HepG2 (cell line): ENCODE data around the gene KLRD1. TPM values are rescaled to one million over a fixed set of nuclear protein-coding genes. Genes with fewer than 3 reads are reported as not detected.

Source experiments
- HNRNPH1 ChIP-seq: fragments of 200-400 bp; formaldehyde crosslinking; optimal IDR thresholded peaks from 2 replicates; pipeline ENCODE3; 2017; ENCODE audit warnings: mild to moderate bottlenecking, low read depth, low read length
- NCOA2 ChIP-seq: sonication (generic); formaldehyde crosslinking; IDR thresholded peaks from 2 replicates; pipeline ENCODE4 v1.8.0; 2022; ENCODE audit warnings: inconsistent platforms
- NR2C2 ChIP-seq: sonication (generic); formaldehyde crosslinking; IDR thresholded peaks from 2 replicates; pipeline ENCODE4 v1.4.0; 2020; ENCODE audit warnings: missing genetic modification reagents, mild to moderate bottlenecking, moderate library complexity, borderline replicate concordance
- PITX1 ChIP-seq: sonication (generic); formaldehyde crosslinking; IDR thresholded peaks from 2 replicates; pipeline ENCODE4 v1.5.1; 2020; ENCODE audit warnings: mild to moderate bottlenecking, missing genetic modification reagents
- RARG ChIP-seq: sonication (generic); formaldehyde crosslinking; IDR thresholded peaks from 2 replicates; pipeline ENCODE4 v1.4.0; 2020; ENCODE audit warnings: low read depth, mild to moderate bottlenecking, missing genetic modification reagents
- SATB2 ChIP-seq: sonication (generic); formaldehyde crosslinking; IDR thresholded peaks from 2 replicates; pipeline ENCODE4 v1.5.0; 2020; ENCODE audit warnings: missing genetic modification reagents
- SRY ChIP-seq: sonication (generic); formaldehyde crosslinking; IDR thresholded peaks from 2 replicates; pipeline ENCODE4 v1.8.0; 2022; ENCODE audit warnings: mild to moderate bottlenecking, missing genetic modification reagents
- TARDBP ChIP-seq: sonication (generic); formaldehyde crosslinking; IDR thresholded peaks from 2 replicates; pipeline ENCODE4 v1.8.0; 2022; ENCODE audit warnings: mild to moderate bottlenecking, missing genetic modification reagents
- WIZ ChIP-seq: sonication (generic); formaldehyde crosslinking; IDR thresholded peaks from 2 replicates; pipeline ENCODE4 v1.5.1; 2020; ENCODE audit warnings: mild to moderate bottlenecking, missing genetic modification reagents
- ZNF207 ChIP-seq: fragments of 450-650 bp; IDR thresholded peaks from 2 replicates; pipeline ENCODE4 v1.6.1; 2016; ENCODE audit warnings: antibody characterized with exemption, borderline replicate concordance
- ZNF30 ChIP-seq: sonication (generic); formaldehyde crosslinking; IDR thresholded peaks from 2 replicates; pipeline ENCODE4 v1.5.0; 2020; ENCODE audit warnings: mild to moderate bottlenecking, missing genetic modification reagents
- ZNF510 ChIP-seq: sonication (generic); formaldehyde crosslinking; IDR thresholded peaks from 2 replicates; pipeline ENCODE4 v1.4.0; 2020; ENCODE audit warnings: low read depth, mild to moderate bottlenecking, missing genetic modification reagents
- polyA plus RNA-seq, 8 experiments: library from polyadenylated mRNA; depleted of rRNA in 3 of 8; stranded (reverse) in 7 of 8; unstranded in 1 of 8; fragments of >200 nt; fragmentation: Illumina TruSeq in 4 of 8; extraction: Trizol in 4 of 8; gene quantifications; 2 replicates each; pipeline versions ENCODE4 v1.2.1 to v1.2.3, GENCODE V29; 2011 to 2016; ENCODE audit warnings: low read depth in 4 of 8, missing spikeins in 1 of 8, mixed read lengths in 1 of 8; ENCODE audit not compliant: insufficient read depth in 1 of 8
- total RNA-seq, 5 experiments: library from RNA; depleted of rRNA; stranded (reverse); fragments of >200 nt; fragmentation: Illumina TruSeq; extraction: Trizol; gene quantifications; 2 replicates each; pipeline ENCODE4 v1.2.3, GENCODE V29; 2016; ENCODE audit warnings: low read depth in 1 of 5
- TF ChIP-seq, protein P1 (sequence below): sonication (generic); formaldehyde crosslinking; IDR thresholded peaks from 2 replicates; pipeline ENCODE4 v1.4.0; 2020; ENCODE audit warnings: missing genetic modification reagents
- TF ChIP-seq, protein P2 (sequence below): sonication (generic); formaldehyde crosslinking; IDR thresholded peaks from 2 replicates; pipeline ENCODE4 v1.5.0; 2020; ENCODE audit warnings: missing genetic modification reagents, mild to moderate bottlenecking, borderline replicate concordance
- TF ChIP-seq, protein P3 (sequence below): sonication (generic); formaldehyde crosslinking; conservative IDR thresholded peaks from 2 replicates; pipeline ENCODE4 v1.4.0; 2020; ENCODE audit warnings: missing genetic modification reagents
- TF ChIP-seq, protein P4 (sequence below): sonication (generic); formaldehyde crosslinking; IDR thresholded peaks from 2 replicates; pipeline ENCODE4 v1.5.0; 2020; ENCODE audit warnings: missing genetic modification reagents
- TF ChIP-seq, protein P5 (sequence below): IDR thresholded peaks from 2 replicates; pipeline ENCODE4 v1.6.1; 2012; ENCODE audit warnings: low read length, improper control_type of control experiment

KLRD1 gene
- total and polyA plus RNA-seq, 2 of the 13 experiments (the other 11 are each of a cell fraction or from before 2014, with no cell fraction given), result 0.01 TPM; not detected in 1

DNA sequence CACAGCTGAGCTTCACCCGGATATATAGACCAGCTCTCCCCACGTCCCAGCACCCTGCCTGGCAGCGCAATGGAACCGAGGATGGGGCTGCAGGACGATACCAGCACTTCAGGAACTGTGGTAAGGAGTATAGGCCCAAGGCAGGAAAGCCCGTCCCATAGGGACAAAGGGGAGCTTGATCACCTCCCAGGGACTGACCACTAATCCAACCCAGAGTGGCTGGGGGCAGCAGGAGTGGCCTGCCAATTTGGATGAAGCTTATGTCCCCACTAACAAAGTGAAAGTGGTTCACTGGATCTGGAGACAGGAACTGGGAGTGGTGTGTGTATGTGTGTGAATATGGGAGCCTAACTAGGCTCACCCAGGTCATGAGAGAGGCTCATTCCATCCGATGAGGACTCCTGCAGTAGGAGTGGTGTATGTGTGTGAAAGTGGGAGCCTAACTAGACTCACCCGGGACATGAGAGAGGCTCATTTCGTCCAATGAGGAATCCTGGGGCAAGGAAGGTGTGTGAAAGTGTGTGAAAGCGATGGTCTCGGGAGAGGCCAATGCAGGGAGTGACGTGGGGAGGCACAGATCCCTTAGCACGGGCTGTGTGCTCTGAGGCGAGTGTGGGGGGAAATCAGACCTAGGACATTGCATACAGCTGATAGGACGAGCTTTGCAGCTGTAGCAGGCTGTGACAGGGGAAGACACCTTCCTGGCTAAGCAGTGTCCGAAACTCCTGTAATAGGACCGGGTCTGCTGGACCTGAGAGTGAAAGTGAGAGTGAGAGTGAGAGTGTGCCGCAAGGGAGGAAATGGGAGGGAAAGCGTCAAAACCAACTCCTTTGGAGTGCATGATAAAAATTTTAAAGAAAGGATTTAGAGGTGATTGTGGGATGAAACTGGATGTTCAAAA is 56.5 kb downstream of the KLRD1 start (continued):
- TF ChIP-seq, protein P1, sequence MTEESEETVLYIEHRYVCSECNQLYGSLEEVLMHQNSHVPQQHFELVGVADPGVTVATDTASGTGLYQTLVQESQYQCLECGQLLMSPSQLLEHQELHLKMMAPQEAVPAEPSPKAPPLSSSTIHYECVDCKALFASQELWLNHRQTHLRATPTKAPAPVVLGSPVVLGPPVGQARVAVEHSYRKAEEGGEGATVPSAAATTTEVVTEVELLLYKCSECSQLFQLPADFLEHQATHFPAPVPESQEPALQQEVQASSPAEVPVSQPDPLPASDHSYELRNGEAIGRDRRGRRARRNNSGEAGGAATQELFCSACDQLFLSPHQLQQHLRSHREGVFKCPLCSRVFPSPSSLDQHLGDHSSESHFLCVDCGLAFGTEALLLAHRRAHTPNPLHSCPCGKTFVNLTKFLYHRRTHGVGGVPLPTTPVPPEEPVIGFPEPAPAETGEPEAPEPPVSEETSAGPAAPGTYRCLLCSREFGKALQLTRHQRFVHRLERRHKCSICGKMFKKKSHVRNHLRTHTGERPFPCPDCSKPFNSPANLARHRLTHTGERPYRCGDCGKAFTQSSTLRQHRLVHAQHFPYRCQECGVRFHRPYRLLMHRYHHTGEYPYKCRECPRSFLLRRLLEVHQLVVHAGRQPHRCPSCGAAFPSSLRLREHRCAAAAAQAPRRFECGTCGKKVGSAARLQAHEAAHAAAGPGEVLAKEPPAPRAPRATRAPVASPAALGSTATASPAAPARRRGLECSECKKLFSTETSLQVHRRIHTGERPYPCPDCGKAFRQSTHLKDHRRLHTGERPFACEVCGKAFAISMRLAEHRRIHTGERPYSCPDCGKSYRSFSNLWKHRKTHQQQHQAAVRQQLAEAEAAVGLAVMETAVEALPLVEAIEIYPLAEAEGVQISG, result no peak
- peak; percentile 5; the same call in 1 of the 2 replicates for TF ChIP-seq NR2C2 (CRISPR knock-in tag)
- no peak for TF ChIP-seq SATB2
- no peak for TF ChIP-seq WIZ (CRISPR knock-in tag)
- no peak for TF ChIP-seq ZNF207
- TF ChIP-seq, protein P2, sequence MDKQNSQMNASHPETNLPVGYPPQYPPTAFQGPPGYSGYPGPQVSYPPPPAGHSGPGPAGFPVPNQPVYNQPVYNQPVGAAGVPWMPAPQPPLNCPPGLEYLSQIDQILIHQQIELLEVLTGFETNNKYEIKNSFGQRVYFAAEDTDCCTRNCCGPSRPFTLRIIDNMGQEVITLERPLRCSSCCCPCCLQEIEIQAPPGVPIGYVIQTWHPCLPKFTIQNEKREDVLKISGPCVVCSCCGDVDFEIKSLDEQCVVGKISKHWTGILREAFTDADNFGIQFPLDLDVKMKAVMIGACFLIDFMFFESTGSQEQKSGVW, result no peak
- 0 out of 2 replicates have a peak, but pooled peaks have one; percentile 52 for TF ChIP-seq SRY (CRISPR knock-in tag)
- TF ChIP-seq, protein P3, sequence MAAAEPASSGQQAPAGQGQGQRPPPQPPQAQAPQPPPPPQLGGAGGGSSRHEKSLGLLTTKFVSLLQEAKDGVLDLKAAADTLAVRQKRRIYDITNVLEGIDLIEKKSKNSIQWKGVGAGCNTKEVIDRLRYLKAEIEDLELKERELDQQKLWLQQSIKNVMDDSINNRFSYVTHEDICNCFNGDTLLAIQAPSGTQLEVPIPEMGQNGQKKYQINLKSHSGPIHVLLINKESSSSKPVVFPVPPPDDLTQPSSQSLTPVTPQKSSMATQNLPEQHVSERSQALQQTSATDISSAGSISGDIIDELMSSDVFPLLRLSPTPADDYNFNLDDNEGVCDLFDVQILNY, result no peak
- TF ChIP-seq, protein P4, sequence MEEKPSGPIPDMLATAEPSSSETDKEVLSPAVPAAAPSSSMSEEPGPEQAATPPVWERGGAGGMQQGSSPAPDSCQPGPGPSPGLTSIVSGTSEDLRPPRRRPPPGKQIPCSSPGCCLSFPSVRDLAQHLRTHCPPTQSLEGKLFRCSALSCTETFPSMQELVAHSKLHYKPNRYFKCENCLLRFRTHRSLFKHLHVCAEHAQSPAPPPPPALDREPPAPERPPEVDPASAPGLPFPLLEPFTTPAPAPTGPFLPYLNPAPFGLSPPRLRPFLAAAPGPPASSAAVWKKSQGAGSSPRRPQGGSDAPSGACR (CRISPR knock-in tag), result 0 out of 2 replicates have a peak, but pooled peaks have one; percentile 25
- TF ChIP-seq, protein P5, sequence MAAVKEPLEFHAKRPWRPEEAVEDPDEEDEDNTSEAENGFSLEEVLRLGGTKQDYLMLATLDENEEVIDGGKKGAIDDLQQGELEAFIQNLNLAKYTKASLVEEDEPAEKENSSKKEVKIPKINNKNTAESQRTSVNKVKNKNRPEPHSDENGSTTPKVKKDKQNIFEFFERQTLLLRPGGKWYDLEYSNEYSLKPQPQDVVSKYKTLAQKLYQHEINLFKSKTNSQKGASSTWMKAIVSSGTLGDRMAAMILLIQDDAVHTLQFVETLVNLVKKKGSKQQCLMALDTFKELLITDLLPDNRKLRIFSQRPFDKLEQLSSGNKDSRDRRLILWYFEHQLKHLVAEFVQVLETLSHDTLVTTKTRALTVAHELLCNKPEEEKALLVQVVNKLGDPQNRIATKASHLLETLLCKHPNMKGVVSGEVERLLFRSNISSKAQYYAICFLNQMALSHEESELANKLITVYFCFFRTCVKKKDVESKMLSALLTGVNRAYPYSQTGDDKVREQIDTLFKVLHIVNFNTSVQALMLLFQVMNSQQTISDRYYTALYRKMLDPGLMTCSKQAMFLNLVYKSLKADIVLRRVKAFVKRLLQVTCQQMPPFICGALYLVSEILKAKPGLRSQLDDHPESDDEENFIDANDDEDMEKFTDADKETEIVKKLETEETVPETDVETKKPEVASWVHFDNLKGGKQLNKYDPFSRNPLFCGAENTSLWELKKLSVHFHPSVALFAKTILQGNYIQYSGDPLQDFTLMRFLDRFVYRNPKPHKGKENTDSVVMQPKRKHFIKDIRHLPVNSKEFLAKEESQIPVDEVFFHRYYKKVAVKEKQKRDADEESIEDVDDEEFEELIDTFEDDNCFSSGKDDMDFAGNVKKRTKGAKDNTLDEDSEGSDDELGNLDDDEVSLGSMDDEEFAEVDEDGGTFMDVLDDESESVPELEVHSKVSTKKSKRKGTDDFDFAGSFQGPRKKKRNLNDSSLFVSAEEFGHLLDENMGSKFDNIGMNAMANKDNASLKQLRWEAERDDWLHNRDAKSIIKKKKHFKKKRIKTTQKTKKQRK, result no peak
- no peak for TF ChIP-seq ZNF510
- TF ChIP-seq RARG (CRISPR knock-in tag), result no peak
- 0 out of 2 replicates have a peak, but pooled peaks have one; percentile 28 for TF ChIP-seq PITX1 (CRISPR knock-in tag)
- TF ChIP-seq HNRNPH1, result no peak
- 0 out of 2 replicates have a peak, but pooled peaks have one; percentile 6 for TF ChIP-seq TARDBP (CRISPR knock-in tag)
- no peak for TF ChIP-seq NCOA2 (CRISPR knock-in tag)
- TF ChIP-seq ZNF30 (CRISPR knock-in tag), result peak; percentile 42; the same call in 1 of the 2 replicates
